SK-N-MC (cell line): ENCODE measurements around the gene LTBP2.

ENCODE experiments used
- EZH2 ChIP-seq: fragments of 200-600 bp; sonication (generic); IDR thresholded peaks from one replicate; pipeline ENCODE4 v1.6.1; 2017; ENCODE audit warnings: antibody characterized with exemption
- POLR2AphosphoS5 ChIP-seq: IDR thresholded peaks from 2 replicates; pipeline ENCODE4 v1.6.1; 2012; ENCODE audit warnings: mild to moderate bottlenecking, low read depth, low read length, borderline replicate concordance

GRCh38 chr14:74472601-74473000 is 139.4 kb downstream of the LTBP2 start:
- TF ChIP-seq POLR2AphosphoS5 (no peak), EZH2 (no peak)
